Muscle layer of duodenum (tissue), 2 donors: Measurements from ENCODE around the gene C22orf31.

Experiments used
- H3K27ac ChIP-seq: one replicate; pipeline ENCODE4 v1.7.0; 2013; ENCODE audit warnings: mild to moderate bottlenecking, low read length
- H3K27me3 ChIP-seq: one replicate; pipeline ENCODE4 v1.7.0; 2013; ENCODE audit warnings: low read depth, mild to moderate bottlenecking, control low read depth, low read length
- H3K36me3 ChIP-seq, 2 donors: one replicate each; pipeline ENCODE4 v1.7.0; 2013; ENCODE audit warnings: low read length in 2 of 2, control low read depth in 1 of 2, mild to moderate bottlenecking in 1 of 2; ENCODE audit not compliant: insufficient read depth in 2 of 2, control insufficient read depth in 1 of 2
- H3K4me1 ChIP-seq, 2 donors: one replicate each; pipeline ENCODE4 v1.7.0; 2013; ENCODE audit warnings: low read length in 2 of 2, mild to moderate bottlenecking in 2 of 2, control low read depth in 1 of 2, moderate library complexity in 1 of 2; ENCODE audit not compliant: insufficient read depth in 2 of 2, control insufficient read depth in 1 of 2
- H3K4me3 ChIP-seq, 2 donors: one replicate each; pipeline ENCODE4 v1.7.0; 2013; ENCODE audit warnings: low read length in 2 of 2, low read depth in 1 of 2, mild to moderate bottlenecking in 1 of 2
- H3K9me3 ChIP-seq, 2 donors: one replicate each; pipeline ENCODE4 v1.7.0; 2013; ENCODE audit warnings: low read length in 2 of 2, control low read depth in 1 of 2, mild to moderate bottlenecking in 1 of 2; ENCODE audit not compliant: control insufficient read depth in 1 of 2
- donor health status: healthy.

Gene C22orf31

DNA sequence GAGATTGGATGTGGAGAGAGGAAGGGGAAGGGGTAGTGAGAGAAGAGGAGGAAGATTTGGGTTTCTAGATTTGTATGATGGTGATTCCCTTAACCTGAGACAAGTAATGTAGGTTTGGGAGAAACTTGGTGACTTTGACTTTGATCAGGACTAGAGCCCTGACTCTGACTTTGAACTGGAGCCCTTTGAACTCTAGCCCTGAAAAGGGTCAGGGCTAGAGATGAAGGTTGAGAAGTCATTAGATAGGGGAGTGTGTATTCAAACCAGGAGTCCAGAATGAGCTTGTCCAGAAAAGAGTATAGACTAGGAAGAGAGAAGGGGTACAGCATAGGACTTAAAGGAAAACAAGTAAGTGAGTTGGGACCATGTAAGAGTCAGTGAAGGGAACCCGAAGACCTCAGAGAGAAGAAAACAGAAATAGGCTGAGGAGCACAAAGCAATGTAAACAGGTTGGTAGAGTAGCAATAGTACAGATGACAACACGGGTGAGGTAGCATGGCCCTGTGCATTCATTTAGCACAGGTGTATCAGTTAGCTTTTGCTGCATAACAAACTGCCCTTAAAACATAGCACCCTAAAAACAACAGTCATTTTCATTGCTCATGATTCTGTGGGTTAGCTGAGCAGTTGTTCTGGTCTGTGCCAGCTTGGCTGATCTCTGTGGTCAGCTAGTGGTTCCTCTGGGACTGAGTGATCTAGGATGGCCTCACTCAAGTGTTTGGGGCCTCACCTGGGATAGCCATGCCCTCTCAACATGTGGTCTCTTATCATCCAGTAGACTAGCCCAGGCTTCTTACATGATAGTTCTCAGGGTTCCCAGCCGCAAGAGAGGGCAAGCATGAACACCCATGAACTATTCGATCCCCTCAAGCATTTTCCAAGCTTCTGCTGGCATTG, 43.1 kb downstream of the C22orf31 start:
- no peaks in the 10 kb centered on the region for H3K9me3 ChIP-seq
- H3K36me3 ChIP-seq, result no peaks in the 10 kb centered on the region
- H3K27me3 ChIP-seq, result no peaks in the 10 kb centered on the region
- H3K4me1 ChIP-seq, result no peaks in the 10 kb centered on the region
- H3K4me3 ChIP-seq, result no peak overlapping the region
- no peak overlapping the region for H3K27ac ChIP-seq

DNA sequence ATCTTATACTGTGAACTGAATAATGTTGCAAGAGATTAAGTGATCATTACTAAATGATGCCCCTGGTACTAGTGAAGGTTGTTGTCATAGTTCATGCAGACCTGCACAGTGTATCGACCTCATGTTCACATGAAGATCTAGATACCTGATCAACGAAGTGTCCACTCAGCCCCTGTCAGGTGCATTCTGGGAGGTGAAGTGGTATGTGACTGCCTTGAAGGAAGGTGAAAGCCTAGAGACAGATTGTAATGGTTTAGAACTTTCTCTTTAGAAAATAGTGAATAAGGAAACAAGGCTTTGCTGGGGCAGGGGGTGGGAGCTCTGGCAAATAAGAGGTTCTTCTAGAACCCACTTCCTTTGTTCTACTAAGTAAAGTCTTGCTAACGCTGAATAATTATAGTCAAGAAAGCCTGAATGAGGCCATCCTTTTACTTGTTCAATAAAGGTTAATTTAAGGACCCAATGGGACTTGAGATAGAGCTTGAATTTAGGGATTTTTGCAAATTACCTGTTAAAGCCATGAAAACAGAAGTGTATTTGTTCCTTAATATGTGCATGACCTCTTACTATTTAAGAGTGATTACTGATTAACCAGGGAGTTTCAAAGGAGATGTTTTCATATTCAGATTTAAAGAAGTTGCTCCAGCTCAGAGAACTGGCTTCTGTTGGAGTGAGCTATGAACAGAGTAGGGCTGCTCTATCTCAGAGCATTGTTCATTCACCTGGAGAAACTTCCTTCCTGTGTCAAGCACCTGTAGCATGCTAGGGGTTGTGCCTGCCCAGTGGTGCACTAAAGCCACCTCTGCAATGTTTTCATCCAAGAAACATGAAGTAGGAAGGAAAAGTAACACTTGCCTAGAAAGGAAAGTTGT, 45.3 kb downstream of the C22orf31 start:
- H3K27ac ChIP-seq, result no peak overlapping the region
- H3K4me1 ChIP-seq, result peaks cover under 1 to 5% of the 10 kb centered on the region in 2 donors
- no peak overlapping the region for H3K4me3 ChIP-seq
- no peaks in the 10 kb centered on the region for H3K9me3 ChIP-seq
- H3K27me3 ChIP-seq, result no peaks in the 10 kb centered on the region
- H3K36me3 ChIP-seq, result no peaks in the 10 kb centered on the region

DNA sequence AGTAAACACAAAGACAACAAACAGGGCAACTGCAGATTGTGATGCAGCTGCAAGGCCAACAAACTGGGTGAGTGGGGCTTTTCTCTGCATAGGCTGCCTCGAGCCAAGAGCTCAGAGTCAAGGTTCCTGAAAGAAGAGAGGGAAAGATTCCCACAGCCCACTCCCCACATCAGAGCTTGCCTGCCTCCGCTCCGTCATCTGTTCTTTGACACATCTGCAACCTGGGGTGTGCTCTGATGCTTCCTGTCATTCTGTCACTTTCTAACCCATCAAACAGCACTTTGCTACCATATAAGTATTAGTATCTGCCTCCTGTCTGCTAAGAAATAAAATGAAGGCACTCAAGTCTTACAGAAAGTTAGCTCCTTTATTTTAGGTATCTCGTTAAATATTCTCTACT, 46.9 kb downstream of the C22orf31 start:
- Histone ChIP-seq H3K27ac (no peak overlapping the region), H3K4me1 (peaks cover 4 to 5% of the 10 kb centered on the region in 2 donors), H3K36me3 (no peaks in the 10 kb centered on the region)

DNA sequence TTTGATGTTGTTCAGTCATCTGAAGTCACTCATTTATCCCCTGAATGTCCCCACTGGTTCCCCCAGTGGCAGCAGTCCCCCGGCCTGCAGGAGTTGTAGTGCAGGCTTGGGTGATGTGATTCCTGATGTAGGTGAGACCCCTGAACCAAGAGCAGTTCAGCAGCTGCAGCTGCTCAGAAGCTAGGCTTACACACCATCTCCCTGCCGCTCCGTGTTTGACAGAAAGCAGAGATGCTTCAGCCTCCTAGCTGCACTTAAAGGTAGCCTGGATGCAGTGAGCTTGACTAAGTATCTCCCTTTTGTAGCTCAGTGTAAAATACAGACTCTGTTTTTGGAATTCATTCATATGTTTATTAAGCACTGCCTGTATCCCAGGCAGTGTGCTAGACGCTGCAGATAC, 47.3 kb downstream of the C22orf31 start:
- Histone ChIP-seq H3K36me3 (no peaks in the 10 kb centered on the region), H3K9me3 (no peaks in the 10 kb centered on the region), H3K4me3 (no peak overlapping the region), H3K4me1 (peaks cover 4 to 5% of the 10 kb centered on the region in 2 donors), H3K27me3 (no peaks in the 10 kb centered on the region), H3K27ac (no peak overlapping the region)

More for the DNA sequence above, 46.9 kb downstream of the C22orf31 start:
- Histone ChIP-seq H3K4me3 (no peak overlapping the region), H3K27me3 (no peaks in the 10 kb centered on the region), H3K9me3 (no peaks in the 10 kb centered on the region)

DNA sequence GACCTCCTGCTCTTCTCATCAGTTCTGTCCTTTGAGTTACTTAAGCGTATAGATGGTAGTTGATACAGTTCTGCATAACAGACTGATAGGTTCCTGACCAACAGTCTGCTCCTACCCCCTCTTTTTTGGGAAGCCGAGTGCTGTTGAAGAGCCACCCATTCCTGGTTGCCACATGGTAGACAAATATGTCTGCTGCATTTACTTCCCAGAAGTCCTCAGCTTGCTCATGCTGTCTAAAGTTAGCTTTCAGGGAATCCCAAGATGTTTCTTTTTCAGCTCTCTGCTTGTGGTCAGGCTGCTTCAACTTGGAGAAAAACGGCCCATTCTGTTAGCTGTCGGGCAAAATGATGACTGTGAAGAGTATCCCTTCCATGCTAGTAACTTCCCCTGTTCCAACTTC, 48.7 kb downstream of the C22orf31 start:
- H3K27ac ChIP-seq, result no peak overlapping the region
- H3K27me3 ChIP-seq, result no peaks in the 10 kb centered on the region
- H3K36me3 ChIP-seq, result no peaks in the 10 kb centered on the region
- no peaks in the 10 kb centered on the region for H3K9me3 ChIP-seq
- H3K4me3 ChIP-seq, result no peak overlapping the region
- peaks cover 4 to 5% of the 10 kb centered on the region in 2 donors for H3K4me1 ChIP-seq

DNA sequence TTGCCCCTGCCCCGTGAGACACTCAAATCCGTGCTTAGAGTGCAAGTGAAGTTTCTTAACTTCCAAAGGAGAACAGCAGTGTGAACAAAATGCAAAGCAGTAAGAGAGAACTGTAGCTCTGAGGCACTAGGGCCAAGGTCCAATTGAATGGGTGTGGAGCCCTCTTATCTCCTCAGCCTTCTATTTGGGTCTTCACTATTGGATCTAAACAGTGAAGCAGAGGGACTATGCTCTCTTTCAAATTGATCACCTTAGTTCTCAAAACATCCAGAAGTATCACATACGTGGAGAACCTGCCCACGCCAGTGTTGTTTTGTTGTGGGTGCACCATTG, 49.6 kb downstream of the C22orf31 start:
- H3K4me3 ChIP-seq, result no peak overlapping the region
- no peaks in the 10 kb centered on the region for H3K9me3 ChIP-seq
- no peak overlapping the region for H3K27ac ChIP-seq
- peaks cover 4 to 5% of the 10 kb centered on the region in 2 donors for H3K4me1 ChIP-seq
- H3K27me3 ChIP-seq, result no peaks in the 10 kb centered on the region
- H3K36me3 ChIP-seq, result no peaks in the 10 kb centered on the region

DNA sequence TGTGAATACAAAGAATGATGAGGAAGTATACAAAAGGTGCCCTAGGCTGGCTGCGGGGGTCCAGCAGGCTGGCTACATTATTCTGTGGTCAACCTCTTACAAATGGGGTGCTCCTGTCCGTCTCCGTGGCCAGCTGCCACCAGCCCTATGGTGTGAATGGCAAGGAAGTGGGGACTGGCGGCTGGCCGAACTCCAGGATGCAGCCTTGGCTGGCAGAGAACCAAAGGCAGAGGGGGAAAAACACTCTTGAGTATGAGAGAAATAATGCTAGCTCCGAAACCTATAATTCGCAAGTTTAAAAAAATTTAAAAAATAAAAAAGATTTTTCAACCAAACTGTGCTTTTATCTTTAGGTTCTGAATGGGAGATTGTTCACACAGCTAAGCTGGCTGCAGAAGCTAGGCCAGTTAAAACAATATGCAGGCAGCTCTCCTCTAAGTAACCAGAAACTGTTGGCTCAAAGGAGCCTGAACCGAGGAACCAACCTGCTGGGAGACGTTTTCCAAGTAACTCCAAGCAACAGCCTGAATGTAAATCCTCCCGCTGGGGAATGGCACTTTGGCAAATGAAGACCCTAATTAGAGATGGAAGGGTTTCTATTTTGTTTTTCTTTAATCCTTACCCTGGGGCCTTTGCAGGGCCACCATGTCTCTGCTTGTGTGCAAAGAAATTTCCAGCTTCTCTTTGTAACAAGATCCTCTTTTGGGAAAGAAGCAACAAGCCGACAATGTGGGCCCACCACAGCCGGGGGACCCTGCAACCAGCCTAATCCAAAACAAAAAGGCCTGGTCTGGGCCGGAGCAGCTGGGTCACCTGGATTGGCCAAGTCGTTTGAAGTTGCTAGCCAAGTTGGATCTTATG, 50.2 kb downstream of the C22orf31 start:
- H3K27ac ChIP-seq, result no peak overlapping the region

DNA sequence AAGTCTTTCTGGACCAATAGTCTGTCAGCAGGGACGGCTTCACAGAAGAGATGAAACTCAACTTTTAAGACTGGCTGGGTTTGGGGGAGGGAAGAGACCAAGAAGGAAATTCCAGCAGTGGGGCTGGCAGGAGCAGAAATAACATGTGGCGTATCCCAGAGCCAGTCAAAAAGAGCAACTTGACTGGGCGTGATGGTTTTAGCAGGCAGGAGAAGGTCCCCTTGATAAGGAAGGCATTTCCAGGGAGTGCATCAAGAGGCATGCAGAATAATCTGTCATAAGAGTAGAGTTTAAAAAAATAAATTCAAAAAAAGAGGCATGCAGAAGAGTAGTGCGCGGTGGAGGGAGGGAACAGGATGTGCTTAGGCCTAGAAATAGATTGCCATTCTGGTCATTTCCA, 52.5 kb downstream of the C22orf31 start:
- no peak overlapping the region for H3K27ac ChIP-seq
- no peaks in the 10 kb centered on the region for H3K36me3 ChIP-seq
- no peak overlapping the region for H3K4me3 ChIP-seq
- no peaks in the 10 kb centered on the region for H3K27me3 ChIP-seq
- no peaks in the 10 kb centered on the region for H3K9me3 ChIP-seq
- H3K4me1 ChIP-seq, result peaks cover 15 to 17% of the 10 kb centered on the region in 2 donors

More for the DNA sequence above, 50.2 kb downstream of the C22orf31 start:
- no peaks in the 10 kb centered on the region for H3K27me3 ChIP-seq
- H3K4me3 ChIP-seq, result no peak overlapping the region
- peaks cover 4 to 5% of the 10 kb centered on the region in 2 donors for H3K4me1 ChIP-seq
- no peaks in the 10 kb centered on the region for H3K36me3 ChIP-seq
- no peaks in the 10 kb centered on the region for H3K9me3 ChIP-seq
